NCI-H524 (cell line): ENCODE data around the gene EIF4B.
"Not testable (repeated sequence)": the region's sequence is repeated elsewhere in the genome, so short reads cannot be mapped to it uniquely, and the experiment has no call there.

ENCODE experiments used
- DNase-seq, 2 experiments: peaks; one replicate each; lab custom pipeline; 2025; lab: John Stamatoyannopoulos, UW

EIF4B gene, protein sequence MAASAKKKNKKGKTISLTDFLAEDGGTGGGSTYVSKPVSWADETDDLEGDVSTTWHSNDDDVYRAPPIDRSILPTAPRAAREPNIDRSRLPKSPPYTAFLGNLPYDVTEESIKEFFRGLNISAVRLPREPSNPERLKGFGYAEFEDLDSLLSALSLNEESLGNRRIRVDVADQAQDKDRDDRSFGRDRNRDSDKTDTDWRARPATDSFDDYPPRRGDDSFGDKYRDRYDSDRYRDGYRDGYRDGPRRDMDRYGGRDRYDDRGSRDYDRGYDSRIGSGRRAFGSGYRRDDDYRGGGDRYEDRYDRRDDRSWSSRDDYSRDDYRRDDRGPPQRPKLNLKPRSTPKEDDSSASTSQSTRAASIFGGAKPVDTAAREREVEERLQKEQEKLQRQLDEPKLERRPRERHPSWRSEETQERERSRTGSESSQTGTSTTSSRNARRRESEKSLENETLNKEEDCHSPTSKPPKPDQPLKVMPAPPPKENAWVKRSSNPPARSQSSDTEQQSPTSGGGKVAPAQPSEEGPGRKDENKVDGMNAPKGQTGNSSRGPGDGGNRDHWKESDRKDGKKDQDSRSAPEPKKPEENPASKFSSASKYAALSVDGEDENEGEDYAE

DNA sequence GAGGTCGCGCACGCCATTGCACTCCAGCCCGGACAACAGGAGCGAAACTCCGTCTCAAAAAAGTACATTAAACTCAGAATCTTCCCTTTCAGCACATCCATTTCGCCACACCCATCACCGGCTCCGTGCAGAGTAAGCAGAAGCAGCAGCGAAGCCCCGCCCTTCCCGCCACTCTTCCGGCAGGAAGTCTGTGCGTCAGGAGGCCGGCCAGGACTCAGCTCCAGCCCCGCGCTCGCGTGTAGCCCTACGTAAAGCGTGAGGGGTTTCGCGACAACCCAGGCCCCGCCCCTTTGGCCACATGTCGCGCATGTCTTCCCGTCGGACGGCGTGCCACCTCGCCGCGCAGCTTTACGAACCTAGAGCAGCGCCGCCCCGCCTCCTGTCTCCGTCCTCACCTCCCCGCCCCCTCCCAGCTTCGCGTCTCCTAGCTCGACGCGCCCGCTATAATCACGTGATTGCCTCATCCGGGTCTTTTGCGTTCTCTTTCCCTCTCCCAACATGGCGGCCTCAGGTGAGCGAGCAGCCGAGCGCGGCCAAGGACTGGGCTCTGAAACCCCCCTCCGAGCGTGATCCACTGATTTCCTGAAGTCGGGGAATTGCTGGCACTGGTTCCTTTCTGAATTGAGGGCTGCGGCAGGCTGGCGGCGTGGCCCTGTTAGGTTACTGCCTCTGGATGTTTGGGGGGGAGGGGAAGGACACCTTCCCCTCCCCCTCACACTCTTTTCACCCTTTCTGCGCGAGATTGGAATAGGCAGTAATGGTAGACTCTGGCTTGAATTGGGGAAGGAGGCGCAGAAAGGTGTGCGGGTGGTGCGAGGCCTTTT, at the start of gene EIF4B:
EIF4B (plus strand) TSS at position 471 of the 824 bp plus-strand sequence; CDS start at position 499, 28 bp downstream.
- peak; percentile 97 to 99 for DNase-seq

DNA sequence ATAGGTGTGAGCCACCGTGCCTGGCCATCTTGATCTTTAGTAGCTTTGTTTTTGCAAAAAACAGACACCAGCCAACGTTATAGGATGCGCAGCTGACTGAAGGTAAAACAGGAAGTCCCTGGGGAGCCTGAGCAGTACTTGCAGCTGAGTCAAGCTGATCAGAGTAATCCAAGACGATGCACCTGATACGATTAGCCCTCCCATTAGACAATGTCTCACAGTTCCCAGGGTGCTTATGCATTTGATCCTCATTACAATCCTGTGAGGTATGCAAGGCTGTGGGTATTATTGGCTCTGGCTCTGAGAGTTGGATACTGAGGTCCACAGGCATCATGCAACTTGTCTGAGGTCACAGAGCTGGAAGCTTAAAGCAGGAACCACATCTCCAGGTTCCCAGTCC, 49.3 kb upstream of the EIF4B start:
- DNase-seq, result peak; percentile 66 to 90

DNA sequence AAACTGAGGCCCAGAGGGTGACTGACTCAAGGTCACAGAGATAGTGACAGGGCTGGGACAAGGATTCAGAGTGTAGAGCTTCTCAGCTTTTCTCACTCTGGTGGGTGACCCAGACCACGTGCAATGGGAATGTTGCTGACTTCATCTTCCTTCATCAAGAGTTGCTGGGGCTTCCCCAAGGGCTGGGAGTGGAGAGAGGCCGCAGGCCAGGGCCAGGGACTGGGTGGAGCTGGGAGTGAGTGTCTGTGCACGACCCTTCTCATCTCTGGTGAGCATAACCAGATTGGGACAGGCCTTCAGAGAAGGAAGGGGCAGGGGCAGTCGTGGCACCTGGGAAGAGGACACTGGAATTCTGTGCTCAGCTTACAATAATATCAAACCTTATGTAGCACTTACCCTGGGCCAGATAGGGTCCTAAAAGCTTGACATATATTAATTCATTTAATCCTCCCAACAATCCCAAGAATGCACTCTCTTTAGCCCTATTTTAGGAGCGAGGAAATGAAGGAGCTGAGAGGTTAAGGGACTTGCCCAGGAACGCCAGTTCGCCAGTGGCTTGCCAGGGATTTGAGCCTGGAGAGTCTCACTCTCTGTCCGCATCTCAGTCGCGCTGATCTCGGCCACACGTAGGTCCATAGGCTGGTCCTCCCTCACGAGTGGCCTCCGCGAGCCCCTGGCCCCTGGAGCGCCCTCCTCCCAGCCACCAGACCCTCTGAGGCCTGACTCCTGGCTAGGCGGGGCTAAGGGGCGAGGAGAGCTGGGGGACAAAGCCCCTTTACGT, 41.5 kb upstream of the EIF4B start:
- no peak for DNase-seq

DNA sequence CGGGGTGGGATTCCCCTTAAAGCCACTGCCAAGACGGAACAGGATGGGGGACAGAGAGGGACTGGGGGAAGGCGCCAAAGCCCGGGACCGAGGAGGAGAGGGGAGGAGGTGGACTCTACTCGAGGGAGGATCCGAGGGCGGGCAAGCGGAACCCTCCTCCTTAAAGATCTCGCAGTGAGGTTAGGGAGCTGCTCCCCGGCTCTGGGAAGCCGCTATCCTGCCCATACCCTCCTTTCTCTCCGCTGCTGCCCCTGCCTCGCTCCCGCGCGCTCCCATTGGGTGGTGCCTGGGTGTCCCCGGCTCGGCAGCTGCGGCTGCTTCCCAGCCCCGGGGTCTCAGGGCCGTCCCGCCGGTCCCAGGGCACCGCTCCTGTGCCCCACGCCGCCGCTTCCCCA, 40.9 kb upstream of the EIF4B start:
- no peak for DNase-seq

DNA sequence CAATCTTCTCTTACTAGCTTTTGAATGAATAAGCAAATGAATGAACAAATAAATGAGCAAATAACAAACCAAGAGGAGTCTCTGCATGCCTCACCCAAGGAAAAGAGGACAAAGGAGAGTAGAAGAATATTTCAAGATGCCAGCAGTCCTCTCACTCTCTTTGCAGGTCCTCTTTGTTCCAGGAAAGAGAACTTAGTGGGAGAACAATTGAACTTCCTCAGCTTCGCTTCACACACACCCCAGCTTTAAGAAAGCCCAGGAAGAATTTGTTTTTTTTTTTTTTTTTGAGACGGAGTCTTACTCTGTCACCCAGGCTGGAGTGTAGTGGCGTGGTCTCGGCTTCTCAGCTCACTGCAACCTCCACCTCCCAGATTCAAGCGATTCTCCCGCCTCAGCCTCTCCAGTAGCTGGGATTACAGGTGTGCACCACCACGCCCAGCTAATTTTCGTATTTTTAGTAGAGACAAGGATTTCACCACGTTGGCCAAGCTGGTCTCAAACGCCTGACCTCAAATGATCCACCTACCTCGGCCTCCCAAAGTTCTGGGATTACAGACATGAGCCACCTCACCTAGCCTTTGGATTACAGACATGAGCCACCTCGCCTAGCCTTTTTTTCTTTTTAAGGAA, 37.0 kb upstream of the EIF4B start:
- no peak for DNase-seq

DNA sequence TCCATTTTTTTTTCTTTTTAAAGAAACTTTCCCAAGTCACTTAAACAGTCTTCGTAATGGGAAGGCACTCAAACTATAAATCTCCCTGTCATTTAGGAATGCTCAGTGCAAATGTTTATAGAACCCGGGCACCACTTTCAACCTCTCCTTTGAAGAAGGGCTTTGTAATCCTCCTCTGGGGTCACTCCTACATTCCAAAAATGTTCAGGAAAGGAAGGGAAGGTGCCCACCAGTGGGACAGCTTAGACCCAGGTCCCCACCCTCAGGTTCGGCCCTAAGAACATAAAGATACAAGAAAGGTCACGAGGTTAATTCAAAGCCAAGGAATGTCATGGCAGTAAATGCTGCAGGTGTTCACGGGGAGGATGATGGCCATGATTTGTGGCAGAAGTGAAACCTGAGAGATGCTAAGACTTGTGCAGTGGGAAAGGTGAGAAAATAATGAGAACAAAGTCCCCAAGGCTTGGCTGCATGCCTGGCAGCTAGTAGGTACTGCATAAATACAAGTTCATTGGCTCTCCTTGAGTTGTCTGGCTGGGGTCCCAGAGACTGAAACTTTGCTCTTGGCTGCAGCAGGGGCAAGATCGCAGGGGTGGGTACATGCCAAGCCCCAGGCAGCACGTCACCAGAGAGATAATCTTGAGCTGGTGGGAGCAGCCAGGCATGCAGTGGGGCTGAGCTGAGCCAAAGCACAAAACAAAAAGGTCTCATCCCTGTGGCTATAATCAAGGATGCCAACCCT, 36.3 kb upstream of the EIF4B start:
- no peak for DNase-seq

DNA sequence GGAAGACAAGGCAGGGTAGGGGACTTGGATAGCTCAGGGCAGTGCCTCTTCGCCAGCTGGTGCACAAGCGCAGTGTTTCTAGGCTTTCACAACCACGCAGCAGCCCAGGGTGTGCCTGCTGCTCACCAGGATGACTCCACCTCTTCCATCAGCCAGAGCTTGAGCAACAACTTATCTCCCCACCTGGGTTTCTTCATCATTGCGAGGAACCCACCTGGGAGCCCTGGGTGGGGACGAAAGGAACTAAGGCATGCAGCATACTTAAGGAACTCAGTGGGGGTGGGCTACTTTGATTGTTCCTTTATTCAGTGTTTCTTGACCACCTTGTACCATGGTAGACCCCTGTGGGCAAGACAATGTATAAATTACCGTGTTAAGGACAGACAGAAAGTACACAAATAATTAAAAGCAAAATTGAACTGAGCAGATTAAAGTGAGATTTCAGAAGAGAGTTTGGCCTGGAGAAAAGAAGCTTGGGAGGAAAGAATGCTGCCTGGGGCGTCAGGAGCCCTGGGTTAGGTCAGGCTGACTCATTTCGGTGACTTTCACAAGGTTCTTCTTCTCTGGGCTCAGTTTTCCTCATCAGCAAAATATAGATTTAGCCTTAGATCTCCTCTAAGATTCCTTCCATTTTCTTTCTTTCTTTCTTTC, 34.5 kb upstream of the EIF4B start:
- DNase-seq, result no peak

DNA sequence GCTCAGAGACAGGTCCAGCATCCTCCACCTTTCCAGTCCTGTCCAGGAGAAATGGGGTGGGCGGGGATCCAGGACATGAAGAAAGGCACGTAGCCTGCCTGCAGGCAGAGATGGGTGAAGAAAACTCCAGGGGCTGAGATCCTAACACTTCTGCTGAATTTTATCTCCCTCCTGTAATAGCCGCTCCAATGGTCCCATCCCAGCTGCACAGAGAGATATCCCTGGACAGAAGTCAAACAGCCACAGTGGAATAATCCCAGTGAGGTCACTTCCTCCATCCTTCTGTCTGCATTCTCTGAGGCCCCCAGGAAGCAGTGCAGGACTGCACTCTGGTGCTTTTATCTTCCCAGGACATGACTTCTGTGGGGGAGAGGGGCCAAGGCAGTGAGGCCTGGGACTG, 31.1 kb upstream of the EIF4B start:
- DNase-seq, result no peak

DNA sequence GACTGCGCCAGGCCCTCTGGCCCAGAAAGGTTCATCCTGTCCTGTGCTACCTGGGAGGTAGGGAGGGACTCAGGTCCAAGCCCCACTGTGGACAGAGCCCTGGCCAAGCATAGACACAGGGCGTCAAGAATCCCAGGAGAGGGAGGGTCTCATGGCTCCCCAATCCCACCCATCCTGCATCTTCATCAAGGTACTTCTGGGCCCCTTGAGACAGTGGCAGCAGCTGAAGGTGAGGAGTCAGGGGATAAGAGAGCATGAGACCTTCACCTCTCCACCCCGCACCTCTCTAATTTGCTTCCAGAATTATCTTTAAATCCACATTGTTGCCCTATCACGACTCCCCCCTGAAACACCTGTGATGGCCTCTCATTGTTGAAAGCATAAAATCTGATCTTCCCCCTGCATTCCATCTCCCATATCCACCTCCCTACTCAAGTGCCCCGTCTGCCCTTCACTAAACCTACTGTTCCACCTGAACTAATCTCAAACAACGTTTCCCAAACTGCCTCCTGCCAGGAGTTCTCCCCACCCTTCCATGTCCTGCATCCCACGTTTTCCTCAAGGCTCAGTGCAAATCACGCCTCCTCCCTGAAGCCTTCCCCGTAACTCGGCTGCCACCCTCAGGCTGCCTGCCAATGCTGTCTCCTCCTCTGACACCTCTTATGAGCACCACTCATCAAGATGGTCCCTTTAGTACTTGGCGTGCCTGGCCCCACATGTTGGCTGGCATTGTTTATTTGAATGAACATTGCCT, 30.3 kb upstream of the EIF4B start:
- DNase-seq, result peak in 1 of 2 experiments; percentile 51

DNA sequence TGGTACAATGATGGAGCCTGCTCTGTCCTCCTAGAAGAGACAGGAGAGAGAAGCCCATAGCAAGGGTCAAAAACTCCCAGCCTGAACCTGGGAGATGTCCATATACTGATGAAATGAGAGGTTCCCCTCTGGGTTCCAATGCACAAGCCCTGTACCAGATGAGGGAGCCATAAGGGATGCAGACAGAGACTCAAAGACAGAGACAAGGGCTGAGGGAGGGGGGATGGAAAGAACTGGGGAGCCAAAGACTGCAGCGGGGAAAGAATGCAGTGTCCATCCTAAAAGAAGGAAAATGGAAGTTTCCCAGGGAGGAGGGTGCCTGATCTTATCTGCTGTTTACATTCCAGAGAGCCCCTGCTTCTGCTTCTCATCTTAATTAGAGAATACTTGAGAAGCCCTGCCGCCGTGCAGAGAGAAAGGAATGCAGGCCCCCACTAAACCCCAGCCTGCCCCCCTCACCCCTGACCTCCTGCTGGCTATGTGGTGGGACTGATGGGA, 29.6 kb upstream of the EIF4B start:
- no peak for DNase-seq

DNA sequence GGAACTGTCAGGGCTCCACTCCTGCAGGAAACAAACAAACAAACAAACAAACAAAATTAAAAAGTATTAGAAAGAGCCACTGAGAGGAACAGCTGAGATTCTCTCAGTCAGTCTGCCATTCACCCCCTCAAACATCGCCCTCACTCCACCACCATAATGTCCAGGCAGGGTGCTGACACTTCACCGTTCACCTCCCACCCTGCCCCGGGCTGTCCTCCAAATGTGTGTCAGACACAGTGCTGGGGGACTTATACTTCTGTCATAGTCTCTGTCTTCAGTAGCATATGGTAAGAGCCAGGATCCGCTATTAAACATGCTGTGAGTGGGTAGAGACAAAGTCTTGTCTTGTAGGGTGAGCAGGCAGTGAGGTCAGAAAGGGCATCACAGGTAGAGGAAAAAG, 29.1 kb upstream of the EIF4B start:
- no peak for DNase-seq

DNA sequence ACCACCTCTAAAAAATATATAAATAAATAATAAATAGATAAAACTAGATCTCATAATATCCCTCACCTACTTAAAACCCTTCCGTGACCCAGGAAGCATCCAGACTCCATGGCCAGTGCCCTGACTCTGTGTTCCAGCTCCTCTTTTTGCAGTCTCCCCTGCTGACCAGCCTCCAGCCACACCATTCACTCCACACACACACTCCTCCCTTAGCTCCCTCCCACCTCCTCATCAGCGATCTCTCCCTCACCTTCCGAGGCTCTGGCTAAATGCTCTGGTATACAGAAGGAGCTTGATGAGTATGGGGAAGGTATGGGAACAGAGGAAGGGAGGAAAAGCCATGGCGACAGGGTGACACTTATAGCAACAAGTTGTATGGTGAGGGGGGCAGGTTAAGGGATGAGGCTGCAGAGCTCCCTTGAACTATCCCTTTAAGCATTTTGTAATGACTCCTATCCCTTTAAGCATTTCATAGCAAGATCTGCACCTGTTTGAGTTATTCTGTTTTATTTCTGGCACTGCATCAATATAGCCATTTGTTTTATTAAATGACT, 26.1 kb upstream of the EIF4B start:
- DNase-seq, result no peak

DNA sequence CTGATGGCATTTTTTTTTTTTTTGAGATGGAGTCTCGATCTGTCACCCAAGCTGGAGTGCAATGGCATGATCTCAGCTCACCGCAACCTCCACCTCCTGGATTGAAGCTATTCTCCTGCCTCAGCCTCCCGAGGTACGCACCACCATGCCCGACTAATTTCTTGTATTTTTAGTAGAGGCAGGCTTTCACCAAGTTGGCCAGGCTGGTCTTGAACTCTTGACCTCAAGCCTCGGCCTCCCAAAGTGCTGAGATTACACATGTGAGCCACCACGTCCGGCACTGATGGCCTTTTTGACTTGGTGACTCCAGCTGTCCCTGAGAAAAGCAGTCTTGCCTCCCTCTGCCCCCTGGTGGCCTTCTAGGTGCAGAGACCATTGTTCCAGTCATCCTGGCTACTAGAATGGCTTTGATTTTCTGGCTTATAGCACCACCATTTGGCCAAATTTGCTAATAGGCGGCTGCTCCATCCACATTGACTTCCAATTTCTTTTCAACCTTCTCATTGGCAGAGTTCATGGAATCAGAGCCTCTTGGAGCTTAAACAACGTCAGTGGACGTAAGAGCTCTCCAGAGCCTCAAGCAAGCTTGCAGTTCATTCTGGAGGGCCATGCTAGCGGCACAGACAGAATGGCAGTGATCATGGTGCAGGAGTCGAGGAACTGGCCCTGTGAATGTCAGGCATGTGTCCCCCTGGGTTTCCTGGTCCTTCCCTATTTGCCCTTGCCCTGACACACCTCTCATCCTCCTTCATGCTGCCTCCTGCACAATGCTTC, 25.4 kb upstream of the EIF4B start:
- DNase-seq, result peak; percentile 92

DNA sequence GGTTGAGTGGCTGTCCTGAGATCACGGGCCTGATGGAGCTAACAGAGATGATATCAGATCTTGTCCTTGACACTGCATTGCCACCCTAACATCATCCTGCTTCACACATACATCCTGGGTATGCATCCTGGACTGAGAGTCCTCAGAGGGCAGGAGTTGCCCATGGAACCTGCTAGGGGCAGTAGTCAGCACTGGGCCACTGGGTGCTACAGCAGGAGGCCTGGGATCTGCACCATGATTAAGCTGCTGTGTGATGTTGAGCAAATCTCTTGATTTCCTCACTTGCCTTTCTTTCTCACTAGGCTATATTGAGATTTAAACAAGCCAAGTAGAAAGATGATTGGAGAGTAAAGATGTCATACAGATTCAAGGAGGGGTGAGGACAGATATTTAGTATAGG, 22.1 kb upstream of the EIF4B start:
- no peak for DNase-seq

DNA sequence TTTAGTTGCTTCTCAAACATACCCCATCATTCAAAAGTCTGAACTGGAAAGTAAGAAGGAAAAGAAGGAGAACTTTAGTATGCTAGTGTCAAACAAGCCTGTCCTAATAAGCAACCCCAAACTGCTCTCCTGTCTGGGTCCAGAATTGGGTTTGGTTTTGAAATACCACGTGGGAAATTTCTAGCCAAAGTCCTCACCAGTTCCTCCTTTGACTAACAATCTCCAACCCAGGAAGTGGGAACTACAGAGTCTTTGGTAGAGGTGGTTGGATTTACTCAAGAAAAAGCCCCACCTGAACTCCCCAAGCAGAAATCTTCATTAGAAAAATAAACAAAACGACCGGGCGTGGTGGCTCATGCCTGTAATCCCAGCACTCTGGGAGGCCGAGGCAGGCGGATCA, 17.4 kb upstream of the EIF4B start:
- DNase-seq, result no peak

DNA sequence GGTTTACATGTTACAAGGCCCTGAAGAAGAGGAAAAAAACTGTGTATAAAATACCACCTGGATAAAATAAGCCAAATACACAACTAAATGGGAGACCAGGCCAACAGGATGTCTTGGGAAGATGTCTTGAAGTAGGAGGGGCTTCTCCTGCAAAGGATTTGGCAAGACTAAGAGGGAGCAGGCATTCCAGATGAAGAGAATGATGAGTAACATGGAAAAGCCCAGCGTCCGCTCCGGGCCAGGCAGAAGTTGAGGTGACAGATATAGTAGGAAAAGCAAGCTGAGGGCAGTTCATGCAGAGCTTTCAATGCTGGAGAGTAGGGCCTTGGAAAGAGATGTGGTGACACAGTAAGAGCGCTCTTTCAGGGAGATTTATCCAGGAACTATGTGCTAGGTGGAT, 16.1 kb upstream of the EIF4B start:
- no peak for DNase-seq

DNA sequence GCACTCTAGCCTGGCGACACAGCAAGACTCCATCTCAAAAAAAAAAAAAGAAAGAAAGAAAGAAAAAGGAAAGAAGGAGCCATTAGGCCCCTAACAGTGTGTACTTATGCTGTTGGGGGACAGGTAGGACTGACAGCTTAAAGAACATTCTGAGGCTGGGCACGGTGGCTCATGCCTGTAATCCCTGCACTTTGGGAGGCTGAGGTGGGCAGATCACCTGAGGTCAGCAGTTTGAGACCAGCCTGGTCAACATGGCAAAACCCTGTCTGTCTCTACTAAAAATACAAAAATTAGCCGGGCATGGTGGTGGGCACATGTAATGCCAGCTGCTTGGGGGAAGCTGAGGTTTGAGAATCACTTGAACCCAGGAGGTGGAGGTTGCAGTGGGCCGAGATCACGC, 14.0 kb upstream of the EIF4B start:
- DNase-seq, result not testable (repeated sequence)
